WTC11 (cell line): ENCODE results near the gene TCTN1.

Experiments
- TCF7 ChIP-seq: sonication (generic); formaldehyde crosslinking; IDR thresholded peaks from 2 replicates; pipeline ENCODE4 v1.8.0; 2022; ENCODE audit warnings: mild to moderate bottlenecking, low read depth, missing genetic modification reagents, moderate library complexity
- USF2 ChIP-seq: sonication (generic); formaldehyde crosslinking; IDR thresholded peaks from 2 replicates; pipeline ENCODE4 v1.8.1; 2023; ENCODE audit warnings: mild to moderate bottlenecking, missing genetic modification reagents, moderate library complexity
- TF ChIP-seq, protein P1 (sequence below): fragments of 200-600 bp; IDR thresholded peaks from 2 replicates; pipeline ENCODE4 v1.8.0; 2022; ENCODE audit warnings: antibody characterized with exemption

GRCh38 chr12:110635055-110635454 lies 21.1 kb downstream of the TCTN1 start:
- TF ChIP-seq, protein P1, sequence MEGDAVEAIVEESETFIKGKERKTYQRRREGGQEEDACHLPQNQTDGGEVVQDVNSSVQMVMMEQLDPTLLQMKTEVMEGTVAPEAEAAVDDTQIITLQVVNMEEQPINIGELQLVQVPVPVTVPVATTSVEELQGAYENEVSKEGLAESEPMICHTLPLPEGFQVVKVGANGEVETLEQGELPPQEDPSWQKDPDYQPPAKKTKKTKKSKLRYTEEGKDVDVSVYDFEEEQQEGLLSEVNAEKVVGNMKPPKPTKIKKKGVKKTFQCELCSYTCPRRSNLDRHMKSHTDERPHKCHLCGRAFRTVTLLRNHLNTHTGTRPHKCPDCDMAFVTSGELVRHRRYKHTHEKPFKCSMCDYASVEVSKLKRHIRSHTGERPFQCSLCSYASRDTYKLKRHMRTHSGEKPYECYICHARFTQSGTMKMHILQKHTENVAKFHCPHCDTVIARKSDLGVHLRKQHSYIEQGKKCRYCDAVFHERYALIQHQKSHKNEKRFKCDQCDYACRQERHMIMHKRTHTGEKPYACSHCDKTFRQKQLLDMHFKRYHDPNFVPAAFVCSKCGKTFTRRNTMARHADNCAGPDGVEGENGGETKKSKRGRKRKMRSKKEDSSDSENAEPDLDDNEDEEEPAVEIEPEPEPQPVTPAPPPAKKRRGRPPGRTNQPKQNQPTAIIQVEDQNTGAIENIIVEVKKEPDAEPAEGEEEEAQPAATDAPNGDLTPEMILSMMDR = no peak
- no peak for TF ChIP-seq USF2 (CRISPR knock-in tag)
- no peak for TF ChIP-seq TCF7 (CRISPR knock-in tag)
